IPS-11a (cell line): ENCODE data around the gene TMEM50A.
"Not testable (repeated sequence)": the region's sequence is repeated elsewhere in the genome, so short reads cannot be mapped to it uniquely, and the experiment has no call there.

Source experiments
- H3K4me3 ChIP-seq: one replicate; pipeline ENCODE4 v1.5.1; 2013; ENCODE audit warnings: low read depth, low read length, control low read depth

Gene TMEM50A

GRCh38 chr1:25329950-25330349 lies 8.2 kb upstream of the TMEM50A start:
- H3K4me3 ChIP-seq, result not testable (repeated sequence)

- peak overlapping the region; percentile 44 for H3K4me3 ChIP-seq
Observed at GRCh38 chr1:25336922-25337354, 1.2 kb upstream of the TMEM50A start.

- peak overlapping the region; percentile 35 for H3K4me3 ChIP-seq
Observed at GRCh38 chr1:25337483-25338187, 499 bp upstream of the TMEM50A start.

GRCh38 chr1:25338986-25339385 lies 852 bp downstream of the TMEM50A start:
- H3K4me3 ChIP-seq, result peak overlapping the region; percentile 79

GRCh38 chr1:25341746-25342145 lies 3.6 kb downstream of the TMEM50A start:
- no peak overlapping the region for H3K4me3 ChIP-seq

GRCh38 chr1:25342846-25343245 lies 4.7 kb downstream of the TMEM50A start:
- no peak overlapping the region for H3K4me3 ChIP-seq

- no peak overlapping the region for H3K4me3 ChIP-seq
Observed at GRCh38 chr1:25343872-25344271, 5.7 kb downstream of the TMEM50A start.

GRCh38 chr1:25347556-25347955 lies 9.4 kb downstream of the TMEM50A start:
- H3K4me3 ChIP-seq, result no peak overlapping the region

- no peak overlapping the region for H3K4me3 ChIP-seq
Observed at GRCh38 chr1:25349606-25350005, 11.5 kb downstream of the TMEM50A start.

- no peak overlapping the region for H3K4me3 ChIP-seq
Observed at GRCh38 chr1:25355841-25356395, 17.8 kb downstream of the TMEM50A start.

GRCh38 chr1:25356441-25356840 lies 18.3 kb downstream of the TMEM50A start:
- H3K4me3 ChIP-seq, result no peak overlapping the region

GRCh38 chr1:25356848-25357247 lies 18.7 kb downstream of the TMEM50A start:
- no peak overlapping the region for H3K4me3 ChIP-seq

- H3K4me3 ChIP-seq, result no peak overlapping the region
Observed at GRCh38 chr1:25360596-25361581, 22.8 kb downstream of the TMEM50A start.

- H3K4me3 ChIP-seq, result no peak overlapping the region
Observed at GRCh38 chr1:25361901-25362300, 23.8 kb downstream of the TMEM50A start.

GRCh38 chr1:25362634-25363559 lies 24.8 kb downstream of the TMEM50A start:
- H3K4me3 ChIP-seq, result not testable (repeated sequence)

- no peak overlapping the region for H3K4me3 ChIP-seq
Observed at GRCh38 chr1:25369241-25369640, 31.1 kb downstream of the TMEM50A start.

GRCh38 chr1:25369691-25370271 lies 31.6 kb downstream of the TMEM50A start:
- not testable (repeated sequence) for H3K4me3 ChIP-seq

GRCh38 chr1:25371757-25372156 lies 33.6 kb downstream of the TMEM50A start:
- H3K4me3 ChIP-seq, result not testable (repeated sequence)

GRCh38 chr1:25378367-25378766 lies 40.2 kb downstream of the TMEM50A start:
- not testable (repeated sequence) for H3K4me3 ChIP-seq

GRCh38 chr1:25382543-25382942 lies 44.4 kb downstream of the TMEM50A start:
- not testable (repeated sequence) for H3K4me3 ChIP-seq
